ENCODE data around the gene ZNF37A.
"Not testable (repeated sequence)": the region's sequence is repeated elsewhere in the genome, so short reads cannot be mapped to it uniquely, and the experiment has no call there.

The ZNF37A gene

GRCh38 chr10:38127812-38128211 is 33.7 kb downstream of the ZNF37A start:
- Histone ChIP-seq H3K27me3 (no peaks in the 10 kb centered on the region), H3K4me3 (ENCODE audit: low read depth in 1 of 2, low read length in 1 of 2) (no peak overlapping the region), H3K4me1 (ENCODE audit: control insufficient read depth in 1 of 2, insufficient read depth in 1 of 2, low read depth in 1 of 2, low read length in 1 of 2) (no peaks in the 10 kb centered on the region), H3K27ac (no peak overlapping the region), H3K36me3 (no peaks in the 10 kb centered on the region), H3K9me3 (no peaks in the 10 kb centered on the region)
- TF ChIP-seq, protein P1, sequence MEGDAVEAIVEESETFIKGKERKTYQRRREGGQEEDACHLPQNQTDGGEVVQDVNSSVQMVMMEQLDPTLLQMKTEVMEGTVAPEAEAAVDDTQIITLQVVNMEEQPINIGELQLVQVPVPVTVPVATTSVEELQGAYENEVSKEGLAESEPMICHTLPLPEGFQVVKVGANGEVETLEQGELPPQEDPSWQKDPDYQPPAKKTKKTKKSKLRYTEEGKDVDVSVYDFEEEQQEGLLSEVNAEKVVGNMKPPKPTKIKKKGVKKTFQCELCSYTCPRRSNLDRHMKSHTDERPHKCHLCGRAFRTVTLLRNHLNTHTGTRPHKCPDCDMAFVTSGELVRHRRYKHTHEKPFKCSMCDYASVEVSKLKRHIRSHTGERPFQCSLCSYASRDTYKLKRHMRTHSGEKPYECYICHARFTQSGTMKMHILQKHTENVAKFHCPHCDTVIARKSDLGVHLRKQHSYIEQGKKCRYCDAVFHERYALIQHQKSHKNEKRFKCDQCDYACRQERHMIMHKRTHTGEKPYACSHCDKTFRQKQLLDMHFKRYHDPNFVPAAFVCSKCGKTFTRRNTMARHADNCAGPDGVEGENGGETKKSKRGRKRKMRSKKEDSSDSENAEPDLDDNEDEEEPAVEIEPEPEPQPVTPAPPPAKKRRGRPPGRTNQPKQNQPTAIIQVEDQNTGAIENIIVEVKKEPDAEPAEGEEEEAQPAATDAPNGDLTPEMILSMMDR (IDR thresholded peaks at IDR 0.05) = no peak

GRCh38 chr10:38143587-38143986 is 49.5 kb downstream of the ZNF37A start:
- TF ChIP-seq, protein P1 (IDR thresholded peaks at IDR 0.05) = no peak
- Histone ChIP-seq H3K4me1 (ENCODE audit: control insufficient read depth in 1 of 2, insufficient read depth in 1 of 2, low read depth in 1 of 2, low read length in 1 of 2) (no peaks in the 10 kb centered on the region), H3K4me3 (ENCODE audit: low read depth in 1 of 2, low read length in 1 of 2) (no peak overlapping the region), H3K36me3 (no peaks in the 10 kb centered on the region), H3K27ac (no peak overlapping the region), H3K9me3 (no peaks in the 10 kb centered on the region), H3K27me3 (no peaks in the 10 kb centered on the region)

DNA sequence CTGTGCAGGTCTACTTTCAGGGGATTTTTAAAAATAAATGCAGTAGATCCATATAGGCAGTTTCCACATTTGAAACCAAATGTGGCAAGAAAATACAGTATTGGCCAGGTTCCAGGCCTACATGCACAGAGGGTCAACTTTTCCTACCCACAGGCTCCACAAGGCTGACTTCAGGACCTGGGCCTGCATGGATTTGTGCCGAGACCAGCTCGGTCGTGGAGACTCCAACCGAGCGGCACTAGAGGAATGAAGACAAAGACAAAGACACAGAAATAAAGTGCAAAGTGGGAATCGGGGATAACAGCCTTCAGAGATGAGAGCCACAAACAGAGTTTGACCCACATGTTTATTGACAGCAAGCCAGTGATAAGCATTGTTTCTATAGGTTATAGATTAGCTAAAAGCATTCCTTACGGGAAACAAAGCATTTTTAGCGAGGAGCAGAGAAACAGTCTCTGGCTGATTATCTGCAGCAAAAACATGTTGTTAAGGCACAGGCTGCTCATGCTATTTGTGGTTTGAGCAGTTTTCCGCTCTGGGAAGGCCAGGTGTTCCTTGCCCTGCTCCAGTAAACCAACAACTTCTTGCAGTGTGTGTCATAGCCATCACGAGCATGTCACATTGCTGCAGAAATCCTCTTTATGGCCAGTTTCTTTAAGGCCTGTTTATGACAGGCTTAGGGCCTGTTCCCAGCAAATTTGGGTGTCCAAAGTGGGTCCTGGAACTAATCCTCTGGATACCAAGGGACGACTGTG is 52.6 kb downstream of the ZNF37A start:
- TF ChIP-seq, protein P1 (IDR thresholded peaks at IDR 0.05) = no peak

DNA sequence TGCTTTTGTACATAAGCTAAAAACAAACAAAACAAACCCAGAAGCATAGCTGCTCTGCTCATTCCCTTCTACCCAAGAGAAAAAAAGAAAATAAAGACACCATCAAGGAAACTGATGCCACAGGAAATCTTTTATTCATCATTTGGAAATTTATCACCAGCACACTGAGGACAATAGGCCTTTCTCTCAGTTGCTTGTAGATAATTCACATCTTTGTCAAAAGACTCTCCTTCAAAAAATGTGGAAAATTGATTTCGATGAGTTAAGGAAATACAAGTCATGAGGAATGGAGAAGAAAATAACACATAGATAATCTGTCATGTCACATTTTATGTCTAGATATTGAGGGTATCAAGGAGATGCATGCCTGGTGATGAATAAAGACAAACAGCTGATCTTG is 53.5 kb downstream of the ZNF37A start:
- H3K4me1 ChIP-seq (ENCODE audit: control insufficient read depth in 1 of 2, insufficient read depth in 1 of 2, low read depth in 1 of 2, low read length in 1 of 2) = no peaks in the 10 kb centered on the region
- no peaks in the 10 kb centered on the region for H3K27me3 ChIP-seq
- H3K9me3 ChIP-seq = no peaks in the 10 kb centered on the region
- no peak overlapping the region for H3K4me3 ChIP-seq (ENCODE audit: low read depth in 1 of 2, low read length in 1 of 2)
- no peak overlapping the region for H3K27ac ChIP-seq
- TF ChIP-seq, protein P1 (IDR thresholded peaks at IDR 0.05) = no peak
- no peaks in the 10 kb centered on the region for H3K36me3 ChIP-seq

More for the DNA sequence above, 52.6 kb downstream of the ZNF37A start:
- H3K9me3 ChIP-seq = no peaks in the 10 kb centered on the region
- H3K27ac ChIP-seq = no peak overlapping the region
- no peaks in the 10 kb centered on the region for H3K4me1 ChIP-seq (ENCODE audit: control insufficient read depth in 1 of 2, insufficient read depth in 1 of 2, low read depth in 1 of 2, low read length in 1 of 2)
- no peaks in the 10 kb centered on the region for H3K36me3 ChIP-seq
- no peaks in the 10 kb centered on the region for H3K27me3 ChIP-seq
- H3K4me3 ChIP-seq (ENCODE audit: low read depth in 1 of 2, low read length in 1 of 2) = no peak overlapping the region

- not testable (repeated sequence) for H3K9me3 ChIP-seq; H3K27me3 ChIP-seq; H3K4me3 ChIP-seq (ENCODE audit: low read depth in 1 of 2, low read length in 1 of 2)
Measured at GRCh38 chr10:38150891-38151463, 56.8 kb downstream of the ZNF37A start.

More at GRCh38 chr10:38150891-38151463, 56.8 kb downstream of the ZNF37A start:
- H3K36me3 ChIP-seq; H3K27ac ChIP-seq; H3K4me1 ChIP-seq (ENCODE audit: control insufficient read depth in 1 of 2, insufficient read depth in 1 of 2, low read depth in 1 of 2, low read length in 1 of 2): not testable (repeated sequence)
